K562 (cell line): ENCODE measurements around the gene ICAM2. TPM values are rescaled to one million over a fixed set of nuclear protein-coding genes. Genes with fewer than 3 reads are reported as not detected.

ENCODE experiments used
- ATF2 ChIP-seq: sonication (generic); formaldehyde crosslinking; IDR thresholded peaks from 2 replicates; pipeline ENCODE4 v1.8.1; 2022; ENCODE audit warnings: missing genetic modification reagents
- CHAMP1 ChIP-seq: fragments of 450-650 bp; IDR thresholded peaks from 2 replicates; pipeline ENCODE4 v1.6.1; 2016; ENCODE audit warnings: mild to moderate bottlenecking
- CREB3L1 ChIP-seq: fragments of 450-650 bp; IDR thresholded peaks from 2 replicates; pipeline ENCODE4 v1.6.1; 2014; ENCODE audit warnings: low read depth, mild to moderate bottlenecking, moderate library complexity, borderline replicate concordance
- E2F3 ChIP-seq: fragments of 250-450 bp; sonication (Bioruptor Pico); IDR thresholded peaks from 2 replicates; pipeline ENCODE4 v1.4.0; 2020; ENCODE audit warnings: mild to moderate bottlenecking
- ELK3 ChIP-seq: fragments of 450-650 bp; formaldehyde crosslinking; IDR thresholded peaks from 2 replicates; pipeline ENCODE4 v1.4.0; 2020; ENCODE audit warnings: mild to moderate bottlenecking
- L3MBTL2 ChIP-seq: fragments of 450-650 bp; IDR thresholded peaks from 2 replicates; pipeline ENCODE4 v1.6.1; 2016; ENCODE audit warnings: mild to moderate bottlenecking, moderate library complexity
- LEF1 ChIP-seq: fragments of 450-650 bp; IDR thresholded peaks from 2 replicates; pipeline ENCODE4 v1.6.1; 2016; ENCODE audit warnings: mild to moderate bottlenecking
- MBD2 ChIP-seq: sonication (generic); IDR thresholded peaks from 2 replicates; pipeline ENCODE4 v1.6.1; 2016; ENCODE audit warnings: low read depth, borderline replicate concordance
- NRF1 ChIP-seq, 2 experiments: fragments of 450-650 bp; IDR thresholded peaks in 1 of 2; conservative IDR thresholded peaks in 1 of 2; 2 replicates each; pipeline ENCODE4 v1.6.1; 2014; ENCODE audit warnings: mild to moderate bottlenecking in 2 of 2
- PML ChIP-seq: IDR thresholded peaks from 2 replicates; pipeline ENCODE4 v1.6.1; 2012; ENCODE audit warnings: low read length, inconsistent platforms
- PRDM10 ChIP-seq: fragments of 450-650 bp; IDR thresholded peaks from 2 replicates; pipeline ENCODE4 v1.6.1; 2018; ENCODE audit not compliant: partially characterized antibody
- RBM39 ChIP-seq: fragments of 200-400 bp; formaldehyde crosslinking; optimal IDR thresholded peaks from 2 replicates; pipeline ENCODE3; 2018; ENCODE audit warnings: low read depth, low read length
- RCOR1 ChIP-seq, 2 experiments: IDR thresholded peaks; 2 replicates each; pipeline ENCODE4 v1.6.1; 2012; ENCODE audit warnings: low read depth in 2 of 2, low read length in 2 of 2, borderline replicate concordance in 1 of 2, improper control_type of control experiment in 1 of 2
- SIN3A ChIP-seq, 2 experiments: fragments of 150-350 bp in 1 of 2; IDR thresholded peaks; 2 replicates each; pipeline ENCODE4 v1.6.1; 2011 to 2016; ENCODE audit warnings: borderline replicate concordance in 2 of 2, low read depth in 2 of 2, low read length in 2 of 2, mild to moderate bottlenecking in 2 of 2, moderate library complexity in 2 of 2; ENCODE audit not compliant: control insufficient read depth in 1 of 2
- VEZF1 ChIP-seq: fragments of 200-800 bp; sonication (Bioruptor generic); IDR thresholded peaks from 2 replicates; pipeline ENCODE4 v1.6.1; 2017; ENCODE audit warnings: missing genetic modification characterization, missing compliant biosample characterization
- ZNF766 ChIP-seq: fragments of 200-800 bp; sonication (Bioruptor generic); conservative IDR thresholded peaks from 2 replicates; pipeline ENCODE4 v1.6.1; 2016; ENCODE audit warnings: missing genetic modification characterization, missing compliant biosample characterization
- polyA plus RNA-seq, 8 experiments: library from polyadenylated mRNA; depleted of rRNA in 4 of 8; stranded (reverse) in 5 of 8; unstranded in 3 of 8; fragments of >200 nt; fragmentation: Nextera tagmentation in 2 of 8; fragmentation: Illumina TruSeq in 1 of 8; extraction: Ambion mirVana in 2 of 8; extraction: Trizol in 1 of 8; gene quantifications; 2 replicates each; pipeline versions ENCODE4 v1.2.1 to v1.2.3, GENCODE V29; 2011 to 2014; ENCODE audit warnings: inconsistent platforms in 1 of 8, missing spikeins in 1 of 8
- total RNA-seq, 7 experiments: library from RNA; depleted of rRNA in 6 of 7; stranded (reverse); fragments of >200 nt in 6 of 7; fragmentation: Illumina TruSeq in 2 of 7; extraction: Trizol in 2 of 7; gene quantifications; 2 replicates each; pipeline versions ENCODE4 v1.2.1 to v1.2.3, GENCODE V29; 2011 to 2021; ENCODE audit warnings: low replicate concordance in 1 of 7

The ICAM2 gene
- total and polyA plus RNA-seq, 9 of the 15 experiments (the other 6 are each of a cell fraction or from before 2014, with no cell fraction given): 37.9 to 89.4 (median 60.6) TPM

- TF ChIP-seq CHAMP1: 0 out of 2 replicates have a peak, but pooled peaks have one; percentile 27
- TF ChIP-seq RBM39: no peak
- TF ChIP-seq NRF1 (conservative IDR thresholded peaks at IDR 0.05 in 1 of 2, IDR thresholded peaks at IDR 0.05 in 1 of 2): no peak
- TF ChIP-seq RCOR1 (IDR thresholded peaks at IDR 0.05; ENCODE audit: borderline replicate concordance in 1 of 2, low read depth in 2 of 2, low read length in 2 of 2): peak in 1 of 2 experiments; percentile 41; a peak in 1 of 4 replicates
- no peak for TF ChIP-seq ELK3 (CRISPR knock-in tag)
- no peak for TF ChIP-seq PRDM10
- TF ChIP-seq PML: peak; percentile 35; the same call in 1 of the 2 replicates
- peak; percentile 63 for TF ChIP-seq ZNF766 (CRISPR knock-in tag)
- peak; percentile 29; the same call in 1 of the 2 replicates for TF ChIP-seq VEZF1 (CRISPR knock-in tag)
- TF ChIP-seq ATF2: no peak
- TF ChIP-seq E2F3 (CRISPR knock-in tag): no peak
- no peak for TF ChIP-seq SIN3A (IDR thresholded peaks at IDR 0.05; ENCODE audit: borderline replicate concordance in 2 of 2, control insufficient read depth in 1 of 2, low read depth in 2 of 2, low read length in 2 of 2)
- TF ChIP-seq CREB3L1: no peak
- no peak for TF ChIP-seq MBD2
- TF ChIP-seq L3MBTL2: peak; percentile 17; the same call in 1 of the 2 replicates
- TF ChIP-seq LEF1: peak; percentile 39; the same call in 1 of the 2 replicates
Measured at GRCh38 chr17:64022611-64023063, 2.2 kb upstream of the ICAM2 start (continued).
